ENCODE measurements around the gene TRIM71.
A peak's percentile ranks its signal among the peaks of the same experiment; 100 is the strongest.
"Not testable (repeated sequence)": the region's sequence is repeated elsewhere in the genome, so short reads cannot be mapped to it uniquely, and the experiment has no call there.

TRIM71 gene

DNA sequence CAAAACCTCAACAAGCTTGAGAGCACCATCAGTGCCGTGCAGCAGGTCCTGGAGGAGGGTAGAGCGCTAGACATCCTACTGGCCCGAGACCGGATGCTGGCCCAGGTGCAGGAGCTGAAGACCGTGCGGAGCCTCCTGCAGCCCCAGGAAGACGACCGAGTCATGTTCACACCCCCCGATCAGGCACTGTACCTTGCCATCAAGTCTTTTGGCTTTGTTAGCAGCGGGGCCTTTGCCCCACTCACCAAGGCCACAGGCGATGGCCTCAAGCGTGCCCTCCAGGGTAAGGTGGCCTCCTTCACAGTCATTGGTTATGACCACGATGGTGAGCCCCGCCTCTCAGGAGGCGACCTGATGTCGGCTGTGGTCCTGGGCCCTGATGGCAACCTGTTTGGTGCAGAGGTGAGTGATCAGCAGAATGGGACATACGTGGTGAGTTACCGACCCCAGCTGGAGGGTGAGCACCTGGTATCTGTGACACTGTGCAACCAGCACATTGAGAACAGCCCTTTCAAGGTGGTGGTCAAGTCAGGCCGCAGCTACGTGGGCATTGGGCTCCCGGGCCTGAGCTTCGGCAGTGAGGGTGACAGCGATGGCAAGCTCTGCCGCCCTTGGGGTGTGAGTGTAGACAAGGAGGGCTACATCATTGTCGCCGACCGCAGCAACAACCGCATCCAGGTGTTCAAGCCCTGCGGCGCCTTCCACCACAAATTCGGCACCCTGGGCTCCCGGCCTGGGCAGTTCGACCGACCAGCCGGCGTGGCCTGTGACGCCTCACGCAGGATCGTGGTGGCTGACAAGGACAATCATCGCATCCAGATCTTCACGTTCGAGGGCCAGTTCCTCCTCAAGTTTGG, 72.9 kb downstream of the TRIM71 start:
- DNase-seq (ENCODE audit: low read depth in 2 of 2), result no peak

DNA sequence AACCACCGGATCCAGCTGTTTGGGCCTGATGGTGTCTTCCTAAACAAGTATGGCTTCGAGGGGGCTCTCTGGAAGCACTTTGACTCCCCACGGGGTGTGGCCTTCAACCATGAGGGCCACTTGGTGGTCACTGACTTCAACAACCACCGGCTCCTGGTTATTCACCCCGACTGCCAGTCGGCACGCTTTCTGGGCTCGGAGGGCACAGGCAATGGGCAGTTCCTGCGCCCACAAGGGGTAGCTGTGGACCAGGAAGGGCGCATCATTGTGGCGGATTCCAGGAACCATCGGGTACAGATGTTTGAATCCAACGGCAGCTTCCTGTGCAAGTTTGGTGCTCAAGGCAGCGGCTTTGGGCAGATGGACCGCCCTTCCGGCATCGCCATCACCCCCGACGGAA, 73.6 kb downstream of the TRIM71 start:
- DNase-seq (ENCODE audit: low read depth in 2 of 2), result no peak

DNA sequence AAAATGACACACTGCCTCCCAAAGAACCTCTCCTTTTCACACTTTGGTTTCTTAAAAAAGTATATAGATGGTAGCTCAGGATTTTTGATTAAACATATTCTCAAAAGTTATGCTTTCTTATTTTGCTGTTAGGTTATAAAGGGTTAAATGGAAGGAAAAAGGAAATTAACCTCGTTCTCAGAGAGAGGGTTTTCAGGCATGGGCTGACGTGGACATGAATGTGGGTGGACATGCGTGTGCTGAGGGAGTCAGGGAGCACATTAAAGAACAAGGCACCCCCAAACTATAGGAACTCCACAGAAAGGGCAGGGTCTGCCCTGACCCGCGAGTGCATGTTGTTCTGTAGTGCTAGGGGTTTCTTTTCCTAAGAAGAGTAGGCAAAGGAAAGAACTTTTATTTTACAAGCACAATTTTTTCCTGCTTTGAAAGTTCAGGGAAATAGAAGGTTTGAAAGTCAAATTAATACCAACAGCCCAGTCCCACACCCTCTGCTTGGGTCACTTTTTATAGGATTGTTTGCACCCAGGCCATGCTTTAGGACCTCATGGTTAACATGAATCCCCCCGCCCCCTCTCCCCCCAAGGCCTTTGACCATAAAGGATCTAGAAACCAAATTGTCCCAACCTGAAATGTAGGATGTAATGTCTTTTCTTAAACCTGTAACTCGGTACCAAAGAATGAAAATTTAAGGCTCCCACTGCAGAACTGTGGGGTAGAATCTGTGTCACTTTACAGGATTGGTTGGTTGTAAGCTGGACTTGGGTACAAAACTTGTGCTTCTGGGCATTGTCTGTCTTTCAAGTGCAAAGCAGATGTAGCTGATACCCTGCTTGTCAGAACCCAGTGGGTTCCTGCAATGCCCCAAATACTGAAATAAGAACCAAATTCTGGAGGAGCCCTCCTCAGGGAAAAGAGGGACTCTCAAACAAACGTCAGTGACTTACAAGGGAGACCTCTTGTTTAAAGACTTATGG, 75.1 kb downstream of the TRIM71 start:
- no peak for DNase-seq (ENCODE audit: low read depth in 2 of 2)

DNA sequence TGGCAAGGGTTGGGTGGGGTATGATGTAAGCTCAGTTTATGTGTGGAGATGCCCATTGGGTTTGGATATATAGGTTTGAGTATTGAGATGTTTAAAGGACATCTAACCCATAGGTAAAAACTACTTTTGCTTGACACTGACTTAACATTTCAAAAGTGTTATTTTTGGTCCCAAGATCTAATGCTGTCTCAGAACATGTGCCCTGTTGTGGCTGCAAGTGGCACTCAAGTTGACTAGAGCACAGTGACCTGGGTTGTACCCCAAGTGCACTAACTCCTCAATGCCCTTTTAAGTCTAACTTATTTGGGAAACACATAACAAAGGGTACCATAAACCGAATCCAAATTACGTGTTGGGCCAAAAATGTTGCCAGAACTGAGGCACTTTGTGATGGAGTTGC, 77.2 kb downstream of the TRIM71 start:
- DNase-seq (ENCODE audit: low read depth in 2 of 2), result no peak

DNA sequence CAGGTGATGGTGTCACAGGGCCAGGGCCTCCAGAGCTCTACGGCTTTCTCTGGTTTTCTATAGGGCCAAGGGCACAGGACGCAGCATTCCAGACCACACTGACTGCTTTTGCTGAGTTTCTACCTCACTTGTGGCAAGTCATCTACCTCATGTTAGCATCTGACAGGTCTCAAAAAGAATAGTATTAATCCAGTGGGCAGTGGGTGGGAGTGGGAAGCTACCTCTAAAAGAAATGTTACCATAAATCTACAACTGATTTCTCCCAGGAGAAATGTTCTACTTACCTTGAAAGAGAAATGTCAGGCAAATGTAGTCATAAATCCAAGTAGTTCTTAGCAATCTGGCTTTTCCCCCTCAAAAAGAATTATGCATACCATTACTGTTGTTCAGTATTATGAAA, 77.9 kb downstream of the TRIM71 start:
- DNase-seq (ENCODE audit: low read depth in 2 of 2), result no peak

DNA sequence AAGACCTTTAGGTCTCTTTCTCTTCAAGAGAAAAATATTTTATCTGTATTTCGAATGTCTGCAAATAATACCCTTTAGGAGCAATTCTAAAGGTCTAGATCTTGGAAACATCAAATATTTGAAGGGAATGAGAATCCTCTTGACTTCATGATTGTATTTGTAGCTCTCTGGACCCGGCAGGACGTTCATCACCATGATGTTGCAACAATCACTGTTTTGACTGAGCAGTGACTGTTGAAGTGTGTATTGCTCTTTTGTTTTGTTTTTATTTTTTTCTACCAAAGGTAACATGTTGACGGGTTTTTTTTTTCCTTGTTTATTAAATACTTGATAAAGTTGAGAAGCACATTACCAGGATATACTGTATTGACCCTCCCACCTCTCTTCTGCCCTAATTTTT, 78.3 kb downstream of the TRIM71 start:
- DNase-seq (ENCODE audit: low read depth in 2 of 2), result no peak

DNA sequence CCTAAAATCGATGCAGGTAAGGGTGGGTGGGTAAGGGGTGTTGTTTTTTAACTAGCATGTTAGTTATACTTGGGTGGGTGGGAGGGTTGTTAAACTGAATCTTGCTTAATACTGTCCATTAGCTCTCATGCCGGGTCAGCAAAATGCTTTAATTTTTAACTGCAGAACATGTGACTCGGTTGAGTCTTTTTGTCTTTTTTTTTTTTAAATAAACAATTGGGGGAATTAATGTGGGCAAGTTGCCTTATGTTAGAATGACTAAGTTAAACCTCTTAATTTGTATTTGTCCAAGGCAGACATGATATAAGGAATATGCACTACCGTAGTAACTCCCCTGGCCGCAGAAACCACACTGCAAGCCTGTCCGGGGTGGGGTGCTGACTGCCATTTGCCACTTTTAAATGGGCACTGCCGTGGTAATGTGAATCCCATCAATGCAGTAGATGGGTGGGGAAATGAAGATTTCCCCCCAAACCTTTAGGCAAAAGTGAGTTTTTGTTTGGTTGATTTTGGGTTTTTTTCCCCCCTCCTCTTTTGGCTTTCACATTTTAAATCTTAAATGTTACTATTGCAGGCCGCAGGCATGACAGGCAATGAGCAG, 79.3 kb downstream of the TRIM71 start:
- no peak for DNase-seq (ENCODE audit: low read depth in 2 of 2)

DNA sequence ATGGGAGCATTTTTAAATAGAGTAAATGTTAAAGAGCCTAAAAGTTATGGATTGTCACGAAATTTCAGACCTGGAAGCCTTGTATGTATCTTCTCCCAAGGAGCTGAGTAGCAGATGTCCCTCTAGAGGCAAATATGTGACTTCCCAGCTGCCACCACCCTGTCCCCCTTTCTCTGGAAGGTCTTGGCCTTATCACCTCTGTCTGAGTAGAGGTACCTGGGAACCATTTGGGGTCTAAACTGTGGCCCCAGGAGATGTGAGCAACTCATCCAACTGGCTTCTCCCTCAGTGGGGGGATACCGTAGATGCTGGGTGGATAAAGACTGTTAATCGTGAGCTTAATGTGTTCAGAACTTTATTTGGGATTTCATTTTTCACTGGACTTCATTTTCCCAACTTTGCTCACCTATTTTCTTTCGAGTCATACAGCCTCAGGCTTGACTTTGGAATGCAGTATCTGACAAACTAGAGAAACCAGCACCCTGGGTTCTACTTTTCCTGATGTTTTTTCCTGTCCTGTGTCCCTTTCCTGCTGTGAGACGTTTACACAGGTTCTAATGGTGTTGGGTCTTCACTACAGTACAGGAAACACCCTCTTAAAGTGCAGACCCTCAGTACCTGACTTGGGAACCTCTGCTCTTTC, 80.3 kb downstream of the TRIM71 start:
- no peak for DNase-seq (ENCODE audit: low read depth in 2 of 2)

DNA sequence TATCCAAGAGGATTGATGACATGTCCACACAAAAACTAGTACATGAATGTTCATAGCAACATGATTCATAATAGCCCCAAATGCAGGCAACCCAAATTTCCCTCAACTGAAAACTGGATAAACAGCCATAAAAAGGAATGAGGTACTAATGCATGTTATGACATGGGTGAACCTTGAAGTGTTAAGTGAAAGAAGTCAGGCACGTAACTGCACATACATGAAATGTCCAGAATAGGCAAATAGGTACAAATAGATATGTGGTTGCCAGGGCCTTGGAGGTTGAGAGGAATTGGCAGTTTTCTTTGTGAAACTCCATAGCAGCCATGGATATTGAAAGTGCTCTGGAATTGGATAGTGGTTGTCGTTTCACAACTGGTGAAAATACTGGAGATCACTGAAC, 81.5 kb downstream of the TRIM71 start:
- DNase-seq (ENCODE audit: low read depth in 2 of 2), result no peak

DNA sequence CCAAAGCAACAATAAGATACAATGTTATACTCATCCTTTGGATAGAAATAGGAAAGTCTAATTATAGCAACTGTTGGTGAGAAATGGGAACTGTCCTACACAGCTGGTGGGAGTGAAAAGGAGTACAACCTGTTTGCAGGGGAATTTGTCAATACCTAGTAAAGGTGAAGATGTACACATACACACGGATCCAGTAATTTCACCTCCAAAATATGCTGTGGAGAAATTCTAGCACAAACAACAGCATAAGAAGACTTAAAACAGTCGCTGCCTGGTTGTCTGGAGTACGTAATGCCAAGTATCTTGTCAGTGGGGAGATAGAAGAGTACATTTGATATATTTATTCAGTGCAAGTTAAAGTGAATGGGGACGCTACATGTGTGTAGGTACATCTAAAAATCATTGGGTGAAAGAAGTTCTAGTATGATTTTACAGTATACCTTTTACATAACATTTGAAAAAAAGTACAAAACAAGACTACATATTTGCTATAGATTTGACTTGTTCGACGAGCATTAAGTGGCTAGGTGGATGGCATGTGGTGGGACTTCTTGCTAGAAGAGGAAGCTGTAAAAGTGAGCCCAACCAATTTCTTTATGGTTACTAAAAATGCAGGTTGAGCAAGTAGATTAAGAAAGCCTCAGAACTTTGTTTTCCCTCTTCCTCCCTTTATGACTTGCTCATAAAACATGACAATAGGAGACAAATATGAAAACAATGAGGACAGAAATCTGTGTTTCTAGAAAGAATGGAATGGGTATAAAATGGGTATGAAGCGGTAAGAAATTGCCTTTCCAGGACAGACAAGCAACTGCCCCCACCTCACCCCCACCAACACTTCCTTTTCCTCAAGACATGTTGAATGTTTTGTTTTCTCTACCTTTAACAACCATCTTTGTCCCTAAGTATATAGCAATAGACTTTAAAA, 83.5 kb downstream of the TRIM71 start:
- no peak for DNase-seq (ENCODE audit: low read depth in 2 of 2)

DNA sequence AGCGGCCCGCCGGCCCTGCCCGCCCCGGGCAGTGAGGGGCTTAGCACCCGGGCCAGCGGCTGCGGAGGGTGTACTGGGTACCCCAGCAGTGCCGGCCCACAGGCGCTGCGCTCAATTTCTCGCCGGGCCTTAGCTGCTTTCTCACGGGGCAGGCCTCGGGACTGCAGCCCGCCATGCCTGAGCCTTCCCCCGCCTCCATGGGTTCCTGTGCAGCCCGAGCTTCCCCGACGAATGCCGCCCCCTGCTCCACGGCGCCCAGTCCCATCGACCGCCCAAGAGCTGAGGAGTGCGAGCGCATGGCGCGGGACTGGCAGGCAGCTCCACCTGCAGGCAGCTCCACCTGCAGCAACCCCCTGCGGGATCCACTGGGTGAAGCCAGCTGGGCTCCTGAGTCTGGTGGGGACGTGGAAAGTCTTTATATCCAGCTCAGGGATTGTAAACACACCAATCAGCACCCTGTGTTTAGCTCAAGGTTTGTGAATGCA, 85.1 kb downstream of the TRIM71 start:
- peak in 1 of 2 experiments; percentile 35 for DNase-seq (ENCODE audit: low read depth in 2 of 2)

DNA sequence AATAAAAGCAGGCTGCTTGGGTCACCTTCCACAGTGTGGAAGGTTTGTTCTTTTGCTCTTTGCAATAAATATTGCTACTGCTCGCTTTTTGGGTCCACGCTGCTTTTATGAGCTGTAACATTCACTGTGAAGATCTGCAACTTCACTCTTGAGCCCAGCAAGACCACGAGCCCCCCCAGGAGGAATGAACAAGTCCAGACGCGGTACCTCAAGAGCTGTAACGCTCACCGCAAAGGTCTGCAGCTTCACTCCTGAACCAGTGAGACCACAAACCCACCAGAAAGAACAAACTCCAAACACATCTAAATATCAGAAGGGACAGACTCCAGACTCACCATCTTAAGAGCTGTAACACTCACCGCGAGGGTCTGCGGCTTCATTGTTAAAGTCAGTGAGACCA, 86.2 kb downstream of the TRIM71 start:
- no peak for DNase-seq (ENCODE audit: low read depth in 2 of 2)

DNA sequence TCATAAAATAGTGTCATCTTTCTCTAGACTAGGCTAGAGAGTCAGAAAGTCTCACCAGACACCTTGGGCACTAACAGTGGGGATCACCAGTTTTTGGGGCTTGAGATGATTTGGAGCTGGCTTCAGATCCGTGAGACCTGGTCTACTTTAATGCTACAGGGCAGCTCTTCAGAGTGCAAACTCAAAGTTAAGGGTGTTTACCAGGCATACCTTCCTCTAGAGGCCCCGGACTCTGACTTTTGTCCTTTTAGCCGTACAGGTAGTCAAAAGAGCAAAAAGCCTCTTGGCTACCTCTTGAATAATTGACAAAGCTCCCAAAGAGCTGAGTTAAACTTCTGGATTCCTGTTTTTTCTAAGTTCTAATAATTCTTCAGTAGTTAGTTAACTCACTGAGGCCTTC, 92.2 kb downstream of the TRIM71 start:
- no peak for DNase-seq (ENCODE audit: low read depth in 2 of 2)

DNA sequence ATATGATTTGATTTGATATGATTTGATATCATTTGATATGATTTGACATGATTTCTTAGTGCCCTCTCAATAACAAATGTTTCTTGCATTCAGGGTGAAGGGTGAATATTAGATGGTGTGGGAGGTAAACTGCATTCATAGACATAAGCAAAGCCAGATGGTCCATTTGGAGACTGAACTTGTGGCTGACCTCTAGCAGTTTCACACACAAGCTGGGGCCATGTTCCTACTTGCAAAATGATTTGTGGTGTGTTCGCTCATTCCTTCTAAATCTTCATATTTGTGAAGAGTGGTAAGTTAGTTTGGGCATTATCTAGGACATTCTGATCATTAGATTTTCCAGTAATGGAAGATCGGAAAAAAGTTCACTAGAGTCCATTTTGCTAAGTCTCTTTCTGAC, 93.2 kb downstream of the TRIM71 start:
- DNase-seq (ENCODE audit: low read depth in 2 of 2), result no peak

DNA sequence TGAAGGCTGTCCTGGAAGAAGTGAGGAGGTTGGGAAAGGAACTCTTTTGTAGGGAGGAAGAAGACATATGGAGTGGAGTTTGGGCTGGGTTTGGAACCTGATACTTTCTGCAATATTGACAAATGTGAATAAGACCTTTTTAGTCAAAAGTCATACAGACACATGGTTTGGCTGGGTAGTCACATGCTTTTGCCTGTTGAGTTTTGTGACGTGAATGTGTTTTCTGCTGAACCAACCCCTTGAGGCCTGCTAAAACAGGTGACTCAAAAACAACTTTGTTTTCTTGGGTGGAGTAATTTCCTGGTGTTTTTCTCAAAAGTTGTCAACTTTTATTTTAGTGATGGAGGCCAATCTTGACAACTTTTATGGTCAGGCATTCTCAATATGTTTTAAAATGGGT, 94.2 kb downstream of the TRIM71 start:
- DNase-seq (ENCODE audit: low read depth in 2 of 2), result no peak

DNA sequence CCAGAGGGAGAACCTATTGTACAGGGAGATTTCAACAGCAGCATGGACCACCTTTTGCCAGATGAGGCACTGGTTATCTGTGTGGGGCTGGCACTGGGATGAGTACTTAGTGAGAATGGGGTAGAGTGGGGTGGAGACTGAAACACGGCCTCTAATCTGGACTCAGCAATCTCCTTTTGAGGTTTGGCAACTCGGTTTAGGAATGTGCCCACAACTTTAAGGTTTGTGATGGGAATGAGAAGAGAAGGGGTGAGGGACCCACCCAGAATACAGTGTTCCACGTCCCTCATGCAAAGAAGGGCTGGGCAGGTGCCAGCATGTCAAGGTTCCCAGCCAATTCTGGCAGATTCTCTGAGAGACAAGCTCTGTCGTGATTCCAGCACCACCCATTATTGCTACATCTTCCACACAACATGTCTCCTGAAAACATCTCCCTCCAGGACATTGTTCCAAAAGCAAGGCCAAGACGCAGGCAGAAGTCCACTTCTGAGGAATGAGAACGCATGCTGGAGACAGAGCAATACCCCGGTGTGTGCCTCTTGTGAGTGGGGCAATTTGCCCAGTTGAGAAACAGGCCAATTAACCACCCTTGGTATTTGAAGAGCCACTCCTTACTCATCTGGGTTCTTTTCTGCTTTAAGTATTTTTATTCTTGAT, 96.1 kb downstream of the TRIM71 start:
- DNase-seq (ENCODE audit: low read depth in 2 of 2), result no peak

DNA sequence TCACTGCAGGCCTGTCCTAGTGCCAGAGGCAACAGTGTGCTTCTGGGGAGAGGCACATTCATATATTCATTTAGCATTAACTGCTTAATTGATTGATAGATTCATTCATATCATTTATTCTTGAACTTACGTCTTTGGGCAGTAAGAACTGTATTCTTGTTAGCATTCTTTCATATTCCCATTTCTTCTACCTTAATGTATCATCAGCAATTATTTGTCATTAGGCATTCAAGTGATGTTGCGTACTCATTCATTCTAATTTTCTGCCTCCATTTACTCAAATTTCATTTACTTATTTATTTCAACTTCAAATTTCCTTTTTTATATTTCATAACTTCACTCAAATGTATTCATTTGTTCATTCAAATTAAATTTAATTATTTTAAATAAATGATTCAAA, 102.1 kb downstream of the TRIM71 start:
- DNase-seq (ENCODE audit: low read depth in 2 of 2), result no peak

DNA sequence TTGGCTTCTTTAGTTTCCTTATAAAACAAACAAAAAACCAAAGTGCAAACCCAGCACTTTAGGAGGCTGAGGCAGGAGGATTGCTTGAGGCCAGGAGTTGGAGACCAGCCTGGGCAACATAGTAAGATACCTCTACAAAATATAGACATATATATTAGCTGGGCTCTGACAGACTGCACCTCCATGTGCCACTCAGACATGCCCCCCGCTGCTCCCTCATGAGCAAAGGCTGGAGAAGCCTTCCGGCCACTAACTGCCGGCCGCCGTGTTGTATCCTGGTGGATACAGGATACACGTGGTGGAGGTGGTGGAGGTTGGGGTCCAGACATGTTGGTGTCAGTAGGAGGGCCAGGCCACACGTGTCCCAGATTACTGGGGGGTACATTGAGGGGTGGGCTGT, 104.3 kb downstream of the TRIM71 start:
- no peak for DNase-seq (ENCODE audit: low read depth in 2 of 2)

DNA sequence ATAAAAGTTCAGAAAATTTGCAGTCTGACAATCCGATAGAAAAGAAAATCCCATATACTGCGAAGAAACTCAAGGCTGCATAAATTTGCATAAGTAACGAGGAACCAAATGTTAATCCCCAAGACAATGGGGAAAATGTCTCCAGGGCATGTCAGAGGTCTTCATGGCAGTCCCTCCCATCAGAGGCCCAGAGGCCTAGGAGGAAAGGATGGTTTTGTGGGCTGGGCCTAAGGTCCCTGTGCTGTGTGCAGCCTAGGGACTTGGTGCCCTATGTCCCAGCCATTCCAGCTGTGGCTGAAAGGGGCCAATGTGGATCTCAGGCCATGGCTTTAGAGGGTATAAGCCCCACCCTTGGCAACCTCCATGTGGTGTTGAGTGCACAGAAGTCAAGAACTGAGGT, 112.4 kb downstream of the TRIM71 start:
- DNase-seq (ENCODE audit: low read depth in 2 of 2), result no peak

DNA sequence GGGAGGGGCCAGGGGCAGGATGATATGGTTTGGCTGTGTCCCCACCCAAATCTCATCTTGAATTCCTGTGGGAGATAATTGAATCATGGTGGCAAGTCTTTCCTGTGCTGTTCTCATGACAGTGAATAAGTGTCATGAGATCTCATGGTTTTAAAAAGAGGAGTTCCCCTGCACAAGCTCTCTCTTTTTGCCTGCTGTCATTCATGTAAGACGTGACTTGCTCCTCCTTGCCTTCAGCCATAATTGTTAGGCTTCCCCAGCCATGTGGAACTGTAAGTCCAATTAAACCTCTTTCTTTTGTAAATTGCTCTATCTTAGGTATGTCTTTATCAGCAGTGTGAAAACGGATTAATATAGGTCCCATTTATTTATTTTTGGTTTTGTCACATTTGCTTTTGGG, 113.5 kb downstream of the TRIM71 start:
- DNase-seq (ENCODE audit: low read depth in 2 of 2), result not testable (repeated sequence)

All from stimulated activated CD4-positive, alpha-beta T cell treated with anti-CD3 and anti-CD28 coated beads, Interleukin-12 subunit alpha, Interleukin-12 subunit beta, amount 100 ng/mL, for 24 hours (primary cell).